C1 segment of cervical spinal cord (tissue), 14 donors: ENCODE data around the gene THUMPD3.

Experiments used
- DNase-seq, 14 donors: peaks; one replicate each; lab custom pipeline; 2025; lab: John Stamatoyannopoulos, UW

THUMPD3 gene

GRCh38 chr3:9361691-9362388 lies 1.0 kb upstream of the THUMPD3 start:
- DNase-seq, result no peak

- no peak for DNase-seq
Observed at GRCh38 chr3:9369508-9369907, 6.7 kb downstream of the THUMPD3 start.

GRCh38 chr3:9373465-9373864 lies 10.6 kb downstream of the THUMPD3 start:
- no peak for DNase-seq

GRCh38 chr3:9377981-9378380 lies 15.1 kb downstream of the THUMPD3 start:
- DNase-seq, result no peak

GRCh38 chr3:9379327-9379726 lies 16.5 kb downstream of the THUMPD3 start:
- no peak for DNase-seq

GRCh38 chr3:9380014-9380413 lies 17.2 kb downstream of the THUMPD3 start:
- DNase-seq, result no peak

- no peak for DNase-seq
Observed at GRCh38 chr3:9384141-9384828, 21.4 kb downstream of the THUMPD3 start.

- DNase-seq, result no peak
Observed at GRCh38 chr3:9385187-9386077, 22.6 kb downstream of the THUMPD3 start.

GRCh38 chr3:9386078-9386459 lies 23.2 kb downstream of the THUMPD3 start:
- no peak for DNase-seq

- DNase-seq, result no peak
Observed at GRCh38 chr3:9386501-9387321, 23.9 kb downstream of the THUMPD3 start.

GRCh38 chr3:9387322-9387655 lies 24.4 kb downstream of the THUMPD3 start:
- DNase-seq, result no peak

- DNase-seq, result no peak
Observed at GRCh38 chr3:9388142-9388541, 25.3 kb downstream of the THUMPD3 start.

GRCh38 chr3:9388562-9389272 lies 25.9 kb downstream of the THUMPD3 start:
- DNase-seq, result no peak

- DNase-seq, result no peak
Observed at GRCh38 chr3:9390265-9390888, 27.5 kb downstream of the THUMPD3 start.

GRCh38 chr3:9392041-9392440 lies 29.2 kb downstream of the THUMPD3 start:
- DNase-seq, result no peak

- no peak for DNase-seq
Observed at GRCh38 chr3:9395570-9396300, 32.9 kb downstream of the THUMPD3 start.

GRCh38 chr3:9396301-9396631 lies 33.4 kb downstream of the THUMPD3 start:
- peak in 4 of 14 donors; percentile 71 to 82 (median 77) for DNase-seq

GRCh38 chr3:9396632-9397331 lies 33.9 kb downstream of the THUMPD3 start:
- peak; percentile 93 to 100 (median 99) for DNase-seq

GRCh38 chr3:9397332-9397905 lies 34.6 kb downstream of the THUMPD3 start, which contains the start of gene SETD5:
TSS of gene SETD5 (plus strand) at chr3:9397615. CDS start at chr3:9428939, 31,324 bp downstream.
- DNase-seq, result peak; percentile 93 to 99 (median 98)
